Measurements from ENCODE around the gene CNOT10. TPM values are rescaled to one million over a fixed set of nuclear protein-coding genes. Genes with fewer than 3 reads are reported as not detected.

CNOT10 gene
- total RNA-seq, 1 donor from 2014 or later, result 52.4 TPM

DNA sequence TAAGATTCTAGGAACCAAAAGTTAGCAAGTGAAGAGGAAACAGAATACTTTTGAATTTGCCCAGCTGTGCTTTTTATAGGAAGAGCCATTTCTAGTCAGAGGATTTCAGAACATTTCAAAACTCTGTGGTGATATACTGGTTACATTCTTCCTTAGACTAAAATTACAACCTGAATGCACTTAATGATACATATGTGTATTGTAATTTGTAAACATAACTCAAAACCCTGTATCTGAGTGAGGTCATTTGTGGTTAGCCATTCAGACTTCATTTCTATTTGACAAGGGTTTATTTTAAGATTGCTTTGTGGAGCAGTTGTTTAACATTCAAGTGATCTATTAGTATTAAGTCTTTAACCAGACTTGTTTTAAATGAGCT, 73.4 kb downstream of the CNOT10 start:
- TF ChIP-seq, protein P1, sequence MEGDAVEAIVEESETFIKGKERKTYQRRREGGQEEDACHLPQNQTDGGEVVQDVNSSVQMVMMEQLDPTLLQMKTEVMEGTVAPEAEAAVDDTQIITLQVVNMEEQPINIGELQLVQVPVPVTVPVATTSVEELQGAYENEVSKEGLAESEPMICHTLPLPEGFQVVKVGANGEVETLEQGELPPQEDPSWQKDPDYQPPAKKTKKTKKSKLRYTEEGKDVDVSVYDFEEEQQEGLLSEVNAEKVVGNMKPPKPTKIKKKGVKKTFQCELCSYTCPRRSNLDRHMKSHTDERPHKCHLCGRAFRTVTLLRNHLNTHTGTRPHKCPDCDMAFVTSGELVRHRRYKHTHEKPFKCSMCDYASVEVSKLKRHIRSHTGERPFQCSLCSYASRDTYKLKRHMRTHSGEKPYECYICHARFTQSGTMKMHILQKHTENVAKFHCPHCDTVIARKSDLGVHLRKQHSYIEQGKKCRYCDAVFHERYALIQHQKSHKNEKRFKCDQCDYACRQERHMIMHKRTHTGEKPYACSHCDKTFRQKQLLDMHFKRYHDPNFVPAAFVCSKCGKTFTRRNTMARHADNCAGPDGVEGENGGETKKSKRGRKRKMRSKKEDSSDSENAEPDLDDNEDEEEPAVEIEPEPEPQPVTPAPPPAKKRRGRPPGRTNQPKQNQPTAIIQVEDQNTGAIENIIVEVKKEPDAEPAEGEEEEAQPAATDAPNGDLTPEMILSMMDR (conservative IDR thresholded peaks at IDR 0.05; ENCODE audit: low read depth, low read length), result no peak
- no peak for DNase-seq (ENCODE audit: low read depth)
- H3K4me3 ChIP-seq (ENCODE audit: low read depth, low read length), result no peak overlapping the region

DNA sequence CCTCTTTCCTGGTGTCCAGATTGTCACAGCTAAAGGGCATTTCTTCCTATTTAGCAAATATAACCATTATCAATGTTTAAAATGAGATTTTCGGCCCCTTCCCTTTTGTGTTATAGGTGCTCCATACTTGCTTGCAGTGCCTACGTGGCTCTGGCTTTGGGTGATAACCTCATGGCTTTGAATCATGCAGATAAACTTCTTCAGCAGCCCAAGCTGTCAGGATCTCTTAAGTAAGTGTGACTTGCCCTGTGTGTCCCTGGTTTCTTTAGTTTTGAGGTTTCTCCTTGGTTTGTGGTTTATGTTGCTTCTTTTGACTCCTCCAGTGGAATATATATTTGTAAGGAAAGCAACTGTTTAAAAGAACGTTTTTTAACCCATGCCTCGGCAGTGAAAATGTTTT, 74.4 kb downstream of the CNOT10 start:
- H3K4me3 ChIP-seq (ENCODE audit: low read depth, low read length), result no peak overlapping the region

GRCh38 chr3:32764481-32764880, 79.5 kb downstream of the CNOT10 start:
- no peak for DNase-seq (ENCODE audit: low read depth)
- TF ChIP-seq, protein P1 (conservative IDR thresholded peaks at IDR 0.05; ENCODE audit: low read depth, low read length), result no peak
- H3K4me3 ChIP-seq (ENCODE audit: low read depth, low read length), result no peak overlapping the region

More for the DNA sequence above, 74.4 kb downstream of the CNOT10 start:
- TF ChIP-seq, protein P1 (conservative IDR thresholded peaks at IDR 0.05; ENCODE audit: low read depth, low read length), result no peak
- no peak for DNase-seq (ENCODE audit: low read depth)

DNA sequence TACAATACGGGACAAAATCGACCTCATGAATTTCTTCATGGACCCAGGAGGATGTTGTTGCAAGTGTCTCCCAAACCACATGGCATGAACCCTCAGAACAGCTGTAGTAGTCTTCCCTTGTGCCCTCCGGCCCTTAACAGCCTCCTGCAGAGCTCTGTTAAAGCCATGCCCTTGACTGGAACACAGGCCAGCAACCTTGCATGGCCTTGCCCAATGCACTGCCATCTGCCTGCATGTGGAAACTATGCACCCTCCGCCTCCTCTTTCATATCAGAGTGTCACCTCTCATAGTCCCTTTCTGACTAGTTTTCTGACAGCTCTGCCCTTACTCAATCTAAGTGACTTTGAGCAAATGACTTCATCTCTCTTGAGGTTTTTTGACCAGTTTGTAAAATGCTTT, 93.4 kb downstream of the CNOT10 start:
- no peak for DNase-seq (ENCODE audit: low read depth)
- TF ChIP-seq, protein P1 (conservative IDR thresholded peaks at IDR 0.05; ENCODE audit: low read depth, low read length), result no peak
- H3K4me3 ChIP-seq (ENCODE audit: low read depth, low read length), result no peak overlapping the region

GRCh38 chr3:32780071-32780734, 95.2 kb downstream of the CNOT10 start:
- peak overlapping the region; percentile 56 for H3K4me3 ChIP-seq (ENCODE audit: low read depth, low read length)
- TF ChIP-seq, protein P1 (conservative IDR thresholded peaks at IDR 0.05; ENCODE audit: low read depth, low read length), result no peak
- no peak for DNase-seq (ENCODE audit: low read depth)

- peak overlapping the region; percentile 56 for H3K4me3 ChIP-seq (ENCODE audit: low read depth, low read length)
- TF ChIP-seq, protein P1 (conservative IDR thresholded peaks at IDR 0.05; ENCODE audit: low read depth, low read length), result no peak
- DNase-seq (ENCODE audit: low read depth), result no peak
Measured at GRCh38 chr3:32780735-32781210, 95.8 kb downstream of the CNOT10 start.

Data from epithelial cell of proximal tubule (primary cell).